HK-2 (cell line): ENCODE measurements around the gene TRIP13.
A peak's percentile ranks its signal among the peaks of the same experiment; 100 is the strongest.
"Not testable (repeated sequence)": the region's sequence is repeated elsewhere in the genome, so short reads cannot be mapped to it uniquely, and the experiment has no call there.

Source experiments
- DNase-seq: peaks from one replicate; pipeline ENCODE4 v3.0.0-alpha.2; 2018; ENCODE audit not compliant: unreplicated experiment

The TRIP13 gene

GRCh38 chr5:918717-919116 is 26.0 kb downstream of the TRIP13 start:
- DNase-seq = not testable (repeated sequence)

- DNase-seq = no peak
Observed at GRCh38 chr5:919356-920000, 26.8 kb downstream of the TRIP13 start.

- no peak for DNase-seq
Observed at GRCh38 chr5:920321-920720, 27.6 kb downstream of the TRIP13 start.

- no peak for DNase-seq
Observed at GRCh38 chr5:921456-922435, 29.1 kb downstream of the TRIP13 start.

- no peak for DNase-seq
Observed at GRCh38 chr5:922436-923280, 30.0 kb downstream of the TRIP13 start.

- DNase-seq = peak; percentile 79
Observed at GRCh38 chr5:923281-923873, 30.7 kb downstream of the TRIP13 start.

- peak; percentile 14 for DNase-seq
Observed at GRCh38 chr5:926417-927171, 33.9 kb downstream of the TRIP13 start.

GRCh38 chr5:927172-928015 is 34.7 kb downstream of the TRIP13 start:
- no peak for DNase-seq

GRCh38 chr5:929182-929581 is 36.5 kb downstream of the TRIP13 start:
- DNase-seq = not testable (repeated sequence)

- no peak for DNase-seq
Observed at GRCh38 chr5:929596-929995, 36.9 kb downstream of the TRIP13 start.

- DNase-seq = no peak
Observed at GRCh38 chr5:930866-931265, 38.2 kb downstream of the TRIP13 start.

GRCh38 chr5:931570-932145 is 39.0 kb downstream of the TRIP13 start:
- no peak for DNase-seq

GRCh38 chr5:932151-932627 is 39.5 kb downstream of the TRIP13 start:
- no peak for DNase-seq

- DNase-seq = no peak
Observed at GRCh38 chr5:932628-933250, 40.1 kb downstream of the TRIP13 start.

GRCh38 chr5:933251-933861 is 40.7 kb downstream of the TRIP13 start:
- no peak for DNase-seq

- not testable (repeated sequence) for DNase-seq
Observed at GRCh38 chr5:933951-934350, 41.3 kb downstream of the TRIP13 start.

GRCh38 chr5:934381-934967 is 41.8 kb downstream of the TRIP13 start:
- not testable (repeated sequence) for DNase-seq

GRCh38 chr5:935510-936084 is 42.9 kb downstream of the TRIP13 start:
- DNase-seq = no peak
